Measurements from ENCODE around the gene TMEM163.
"Not testable (repeated sequence)": the region's sequence is repeated elsewhere in the genome, so short reads cannot be mapped to it uniquely, and the experiment has no call there.

Gene TMEM163

DNA sequence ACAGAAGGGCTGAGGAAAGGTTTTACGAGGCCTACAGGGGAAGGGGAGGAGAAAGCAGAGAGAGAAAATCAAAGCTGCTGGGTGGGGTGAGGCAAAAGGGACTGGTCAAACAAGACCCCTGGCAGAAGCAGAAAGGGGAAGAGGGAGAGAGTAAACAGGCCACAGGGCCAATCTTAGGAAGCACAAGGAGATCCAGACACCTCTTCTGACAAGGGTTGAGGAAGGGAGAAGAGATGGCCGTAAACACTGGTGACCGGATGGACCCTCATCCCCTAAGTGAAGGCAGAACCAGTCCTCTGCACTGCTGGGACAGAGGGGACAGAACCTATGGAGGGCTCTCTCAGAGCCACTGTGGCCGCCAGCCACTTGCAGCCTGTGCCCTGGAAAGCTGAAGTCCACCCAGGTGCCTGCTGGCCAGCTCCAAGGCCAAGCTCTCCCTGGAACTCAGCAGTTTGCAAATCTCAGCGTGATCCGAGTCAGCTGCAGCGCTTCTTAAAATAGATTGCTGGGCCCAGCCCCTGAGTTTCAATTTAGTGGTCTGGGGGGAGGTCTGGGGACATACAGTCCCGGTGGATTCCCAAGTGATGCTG, 108.8 kb downstream of the TMEM163 start:
- no peak for DNase-seq

DNA sequence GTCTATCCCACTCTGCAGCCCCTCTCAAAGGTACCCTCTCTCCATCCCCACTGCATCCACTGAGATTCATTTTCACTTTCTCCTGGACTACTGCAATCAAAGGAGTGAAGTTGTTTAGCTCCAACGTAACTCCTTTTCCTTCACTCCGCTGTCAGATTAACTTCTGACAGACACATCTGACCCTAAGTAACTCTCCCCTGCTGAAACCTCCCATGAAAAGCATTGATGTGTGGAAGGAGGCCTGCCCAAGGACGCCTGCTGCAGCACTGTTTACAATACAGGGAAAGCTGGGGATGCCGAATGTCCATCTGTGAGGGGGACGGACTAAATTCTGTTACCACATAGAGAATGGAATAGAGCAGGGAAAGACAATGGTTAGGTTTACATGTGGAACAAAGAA, 114.8 kb downstream of the TMEM163 start:
- DNase-seq = no peak

DNA sequence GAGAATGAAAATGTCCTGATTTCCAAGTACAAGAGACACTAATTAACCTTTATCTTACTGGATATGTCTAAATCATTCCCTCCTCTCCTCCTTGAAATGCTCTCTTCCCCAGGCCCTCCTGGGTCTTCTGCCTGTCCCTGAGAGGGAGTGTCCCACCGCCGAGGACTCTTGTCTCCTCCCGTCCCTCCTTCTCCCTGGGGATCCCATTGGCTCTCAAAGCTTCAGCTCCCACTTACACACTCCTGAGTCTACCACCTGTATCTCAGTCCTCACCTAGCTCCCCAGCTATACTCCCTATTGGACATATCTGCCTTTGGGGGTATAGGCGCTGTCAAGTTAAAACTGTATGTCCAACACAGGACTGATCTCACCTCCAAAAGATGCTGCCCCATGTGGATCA, 116.1 kb downstream of the TMEM163 start:
- no peak for DNase-seq

DNA sequence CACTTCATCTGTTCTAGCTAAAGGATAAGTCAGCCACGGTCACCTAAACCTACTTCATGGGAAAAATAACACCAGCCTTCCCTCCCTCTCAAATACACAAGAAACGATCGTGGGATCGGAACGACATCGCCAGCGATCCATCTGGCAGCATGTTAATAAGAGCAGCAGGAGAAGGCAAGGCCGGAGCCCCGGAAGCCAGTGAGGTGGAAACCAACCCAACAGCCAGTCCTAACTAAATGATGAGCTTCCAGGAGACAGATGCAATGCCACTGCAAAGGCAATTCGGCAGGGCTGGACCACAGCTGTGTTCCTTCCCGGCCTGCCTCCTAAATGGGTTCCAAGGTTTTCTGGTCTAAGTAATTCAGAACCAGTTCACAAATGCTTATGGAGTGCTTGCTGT, 117.5 kb downstream of the TMEM163 start:
- no peak for DNase-seq

DNA sequence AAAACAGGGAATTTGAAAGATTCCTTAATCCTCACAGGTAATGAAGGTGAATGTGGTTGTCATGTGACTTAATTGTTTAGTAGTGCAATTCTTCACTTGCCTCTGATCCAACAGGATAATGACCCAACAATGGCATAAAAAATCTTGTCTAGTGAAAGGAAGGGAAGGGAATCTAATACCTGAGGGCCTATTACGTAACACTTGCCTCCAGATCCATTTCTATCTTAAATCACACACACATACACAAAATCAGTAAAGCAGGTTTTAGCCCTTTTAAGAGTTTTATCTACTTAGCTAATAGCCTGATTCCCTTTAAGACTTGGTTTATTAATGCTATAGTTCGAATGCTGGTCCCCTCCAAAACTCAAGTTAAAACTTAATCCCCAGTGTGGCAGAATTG, 118.6 kb downstream of the TMEM163 start:
- DNase-seq = no peak

DNA sequence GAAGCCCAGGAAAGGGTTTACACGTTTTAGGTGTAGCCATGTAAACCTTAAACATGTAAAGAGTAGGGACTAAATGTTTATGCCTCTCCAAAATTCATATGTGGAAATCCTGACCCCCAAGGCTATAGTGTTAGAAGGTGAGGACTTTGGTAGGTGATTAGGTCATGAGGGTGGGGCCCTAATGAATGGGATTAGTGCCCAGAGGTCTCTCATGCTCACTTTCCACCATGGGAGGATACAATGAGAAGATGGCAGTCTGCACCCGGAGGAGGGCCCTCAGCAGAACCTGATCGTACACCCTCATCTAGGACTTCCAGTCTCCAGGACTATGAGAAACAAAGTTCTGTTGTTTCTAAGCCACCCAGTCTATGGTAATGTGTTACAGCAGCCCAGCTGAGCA, 119.6 kb downstream of the TMEM163 start:
- no peak for DNase-seq

DNA sequence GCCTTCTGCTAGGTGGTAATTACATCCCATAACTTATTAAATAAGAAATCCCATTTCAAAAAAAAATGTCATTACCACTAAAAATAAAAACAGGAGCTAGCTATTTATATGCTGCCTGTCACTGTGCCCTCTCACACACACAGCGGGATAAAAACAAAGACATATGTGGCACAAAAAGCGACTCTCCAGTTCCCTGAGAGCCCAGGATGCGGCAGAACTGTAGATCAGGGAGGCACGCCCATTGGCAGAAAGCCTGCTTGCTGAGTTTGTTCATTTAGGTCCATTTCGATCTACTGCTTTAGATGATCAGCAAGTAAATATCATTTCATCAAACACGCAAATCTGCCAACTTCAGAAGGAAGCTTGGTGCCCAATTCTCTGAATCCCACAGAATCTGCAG, 124.4 kb downstream of the TMEM163 start:
- DNase-seq = no peak

DNA sequence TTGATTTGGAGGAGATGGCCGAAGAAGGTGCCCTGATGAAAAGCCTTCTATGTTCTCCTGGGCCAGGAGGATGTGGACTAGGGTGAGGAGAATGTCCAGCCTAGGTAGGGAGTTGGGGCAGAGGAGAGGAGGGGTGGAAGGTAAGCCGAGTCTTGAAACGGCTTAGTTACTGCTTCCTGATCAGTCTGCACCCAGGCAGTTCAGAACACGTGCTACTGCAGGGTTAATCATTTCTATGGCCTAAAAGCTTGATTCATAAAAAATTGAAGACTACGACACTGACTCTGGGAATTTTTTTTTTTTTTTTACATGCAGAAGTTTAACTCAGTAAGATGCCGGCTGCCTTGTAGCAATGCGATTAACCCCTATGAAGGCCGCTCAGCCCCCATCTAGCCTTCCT, 125.3 kb downstream of the TMEM163 start:
- DNase-seq = no peak

DNA sequence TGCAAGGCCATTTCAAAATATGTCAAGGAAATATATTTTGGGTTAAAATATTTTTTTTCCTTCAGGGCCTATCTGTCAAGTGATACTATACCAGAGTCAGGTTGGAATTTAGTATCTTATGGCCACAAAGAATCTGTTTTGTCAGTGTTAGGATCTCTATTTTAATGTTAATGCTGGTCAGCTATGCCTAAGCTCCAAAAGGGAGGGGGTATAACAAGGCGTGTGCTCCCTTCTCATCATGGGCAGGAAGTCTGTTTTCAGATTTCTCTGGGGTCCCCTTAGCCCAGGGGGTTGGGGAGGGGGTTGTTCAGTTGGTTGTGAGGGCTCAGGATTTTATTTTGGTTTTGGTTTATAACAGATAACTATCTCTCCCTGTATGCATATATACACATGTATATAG, 126.4 kb downstream of the TMEM163 start:
- DNase-seq = no peak

DNA sequence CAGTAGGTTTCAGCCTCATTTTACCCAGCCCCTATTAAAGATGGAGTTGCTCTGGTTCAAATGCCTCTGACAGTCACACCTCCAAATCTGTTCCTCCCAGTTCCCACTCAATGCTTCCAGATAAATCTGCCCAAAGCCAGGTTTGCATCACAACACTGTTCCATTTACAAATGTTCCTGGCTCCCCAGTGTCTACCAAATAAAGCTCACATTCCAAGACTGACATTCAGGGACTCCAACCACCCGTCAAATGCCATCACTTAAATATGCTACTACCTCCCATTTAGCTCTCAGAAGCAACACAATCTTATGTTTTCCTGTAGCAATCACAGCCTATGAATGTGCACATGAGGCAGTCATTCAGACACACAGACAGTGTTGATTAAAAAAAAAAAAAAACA, 127.3 kb downstream of the TMEM163 start:
- no peak for DNase-seq

DNA sequence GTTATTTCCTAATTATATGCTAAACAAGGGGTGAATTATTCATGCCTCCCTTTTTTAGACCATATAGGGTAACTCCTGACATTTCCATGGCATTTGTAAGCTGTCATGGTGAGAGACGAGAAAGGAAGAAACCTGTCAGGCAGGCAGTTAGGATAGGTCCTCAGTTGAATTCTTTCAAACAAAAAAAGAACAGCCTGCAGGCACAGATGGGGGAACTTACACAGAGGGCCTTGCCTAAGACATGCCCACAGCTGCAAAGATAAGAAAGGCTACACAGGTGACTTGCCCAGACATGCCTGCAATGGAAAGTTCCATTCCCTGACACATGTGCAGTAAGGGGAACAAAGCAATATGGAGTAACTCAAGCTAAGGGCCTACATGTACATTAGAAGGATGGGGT, 128.1 kb downstream of the TMEM163 start:
- no peak for DNase-seq

DNA sequence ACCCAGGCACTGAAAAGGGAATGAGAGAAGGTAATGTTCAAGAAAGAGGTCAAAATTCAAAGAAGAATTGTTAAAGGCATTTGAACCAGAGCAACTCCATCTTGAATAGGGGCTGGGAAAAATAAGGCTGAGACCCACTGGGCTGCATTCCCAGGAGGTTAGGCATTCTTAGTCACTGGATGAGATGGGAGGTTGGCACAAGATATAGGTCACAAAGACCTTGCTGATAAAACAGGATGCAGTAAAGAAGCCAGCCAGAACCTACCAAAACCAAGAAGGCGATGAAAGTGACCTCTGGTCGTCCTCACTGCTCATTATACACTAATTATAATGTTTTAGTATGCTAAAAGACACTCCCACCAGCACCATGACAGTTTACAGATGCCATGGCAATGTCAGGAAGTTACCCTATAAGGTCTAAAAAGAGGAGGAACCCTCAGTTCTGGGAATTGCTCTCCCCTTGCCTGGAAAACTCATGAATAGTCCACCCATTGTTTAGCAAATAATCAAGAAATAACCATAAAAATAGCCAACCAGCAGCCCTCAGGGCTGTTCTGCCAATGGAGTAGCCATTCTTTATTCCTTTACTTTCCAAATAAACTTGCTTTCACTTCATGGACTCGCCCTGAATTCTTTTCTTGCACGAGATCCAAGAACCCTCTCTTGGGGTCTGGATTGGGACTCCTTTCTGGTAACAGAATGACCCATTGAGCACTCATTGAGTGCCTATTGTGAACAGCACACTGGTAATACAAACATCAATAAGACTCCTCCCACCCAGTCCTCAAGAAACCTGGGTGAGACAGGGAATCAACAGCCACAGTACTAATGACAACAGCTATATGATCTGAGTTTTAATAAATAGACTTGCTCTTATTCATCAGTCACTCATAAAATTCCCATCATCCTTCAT, 129.4 kb downstream of the TMEM163 start:
- not testable (repeated sequence) for DNase-seq

DNA sequence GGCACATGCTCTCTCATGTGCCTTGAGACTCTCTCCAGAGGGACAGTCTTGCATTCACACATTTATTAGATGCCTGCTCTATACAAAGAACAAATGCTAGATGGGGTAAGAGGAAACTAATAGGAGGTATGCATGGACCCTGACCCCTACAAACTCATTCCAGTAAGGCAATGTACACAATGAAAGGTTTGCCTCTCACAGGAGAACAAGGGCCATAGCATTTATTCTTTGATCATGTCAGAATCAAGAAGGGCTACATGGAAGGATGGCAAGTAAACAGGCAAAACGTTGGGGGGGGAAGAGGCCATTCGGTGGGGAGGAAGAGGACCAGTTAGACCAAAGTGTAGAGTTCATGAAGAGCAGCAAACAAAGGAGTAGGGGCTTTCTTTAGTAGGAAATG, 130.2 kb downstream of the TMEM163 start:
- no peak for DNase-seq

DNA sequence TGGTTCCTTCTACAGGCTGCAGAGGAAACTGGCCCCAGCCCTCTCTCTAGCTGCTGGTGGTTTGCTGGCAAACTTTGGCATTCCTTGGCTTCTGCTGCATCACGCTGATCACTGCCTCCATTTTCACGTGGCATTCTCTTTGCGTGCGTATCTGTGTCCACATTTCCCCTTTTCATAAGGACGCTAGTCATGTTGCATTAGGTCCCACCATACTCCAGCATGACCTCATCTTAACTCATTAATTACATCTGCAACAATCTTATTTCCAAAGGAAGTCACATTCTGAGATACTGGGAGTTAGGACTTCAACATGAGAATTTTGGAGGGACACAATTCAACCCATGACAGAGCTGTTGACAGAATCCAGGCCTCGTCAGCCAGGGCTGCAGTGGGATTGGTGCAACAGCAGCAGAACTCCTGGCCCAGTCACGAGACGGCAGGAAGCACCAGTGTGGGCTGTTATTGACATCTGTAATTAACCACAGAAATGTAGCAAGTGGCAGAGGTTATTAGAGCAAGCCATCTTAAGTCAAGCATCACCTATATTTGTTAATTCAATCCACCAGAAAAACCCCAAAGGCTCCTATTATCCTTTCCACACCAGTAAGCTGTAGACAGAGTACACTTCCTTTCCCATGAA, 132.4 kb downstream of the TMEM163 start:
- DNase-seq = no peak

DNA sequence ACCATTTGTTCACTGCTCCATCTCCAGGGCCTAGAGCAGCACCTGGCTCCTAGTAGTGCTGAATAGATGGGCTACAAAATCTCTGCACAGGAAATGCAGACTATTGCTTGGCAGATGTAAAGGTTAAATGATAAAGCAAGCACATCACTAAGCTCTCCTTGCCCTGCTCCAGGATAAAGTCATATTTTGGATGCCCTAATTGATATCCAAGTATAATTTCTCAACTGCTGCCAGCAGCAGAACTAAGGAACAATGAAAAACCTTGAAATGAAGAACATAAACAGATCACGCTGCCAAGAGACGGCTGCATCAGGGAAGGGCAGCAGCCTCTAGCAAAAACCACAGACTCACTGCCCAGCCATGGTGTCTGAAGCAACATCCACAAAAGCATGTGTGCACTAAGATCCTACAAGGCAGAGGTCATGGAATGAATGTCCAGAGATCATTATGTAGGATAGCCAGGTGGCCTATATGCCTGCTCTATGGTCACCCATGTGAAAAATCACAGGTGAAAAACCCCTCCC, 134.7 kb downstream of the TMEM163 start:
- no peak for DNase-seq

DNA sequence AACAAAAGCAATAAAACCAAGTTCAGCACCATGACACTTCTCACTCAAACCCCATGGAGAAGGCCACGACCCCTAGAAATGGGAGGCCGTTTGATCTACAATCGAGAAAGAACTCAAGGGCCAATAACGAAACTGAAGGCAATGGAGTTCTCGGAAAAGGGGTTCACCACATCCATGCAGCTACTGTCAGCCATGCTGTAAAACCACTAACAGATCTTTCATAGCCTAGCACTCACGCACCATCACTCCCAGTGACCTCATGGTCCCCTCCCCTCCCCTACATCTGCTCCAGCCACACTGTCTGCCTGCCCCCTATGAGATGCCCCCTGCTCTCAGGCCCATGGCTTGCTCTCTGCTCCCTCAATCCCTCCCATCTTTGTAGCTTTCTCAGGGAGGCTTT, 135.3 kb downstream of the TMEM163 start:
- DNase-seq = no peak

DNA sequence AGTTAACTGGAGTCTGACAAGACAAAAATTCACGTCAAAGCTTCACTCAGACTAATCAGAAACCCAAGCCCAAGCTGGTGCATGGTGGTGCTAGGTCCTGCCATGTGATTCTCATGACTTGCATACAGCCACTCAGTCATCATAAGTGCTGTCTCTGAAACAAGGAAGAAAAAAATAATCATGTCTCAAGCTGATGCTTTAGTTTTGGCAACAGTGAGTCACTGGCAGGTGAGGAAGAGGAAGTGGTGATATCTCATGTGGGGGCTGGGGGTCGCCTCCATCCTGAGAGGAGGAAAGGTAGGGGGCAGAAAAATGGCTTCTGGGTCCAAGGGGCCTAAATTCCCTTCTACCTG, 136.3 kb downstream of the TMEM163 start:
- no peak for DNase-seq

DNA sequence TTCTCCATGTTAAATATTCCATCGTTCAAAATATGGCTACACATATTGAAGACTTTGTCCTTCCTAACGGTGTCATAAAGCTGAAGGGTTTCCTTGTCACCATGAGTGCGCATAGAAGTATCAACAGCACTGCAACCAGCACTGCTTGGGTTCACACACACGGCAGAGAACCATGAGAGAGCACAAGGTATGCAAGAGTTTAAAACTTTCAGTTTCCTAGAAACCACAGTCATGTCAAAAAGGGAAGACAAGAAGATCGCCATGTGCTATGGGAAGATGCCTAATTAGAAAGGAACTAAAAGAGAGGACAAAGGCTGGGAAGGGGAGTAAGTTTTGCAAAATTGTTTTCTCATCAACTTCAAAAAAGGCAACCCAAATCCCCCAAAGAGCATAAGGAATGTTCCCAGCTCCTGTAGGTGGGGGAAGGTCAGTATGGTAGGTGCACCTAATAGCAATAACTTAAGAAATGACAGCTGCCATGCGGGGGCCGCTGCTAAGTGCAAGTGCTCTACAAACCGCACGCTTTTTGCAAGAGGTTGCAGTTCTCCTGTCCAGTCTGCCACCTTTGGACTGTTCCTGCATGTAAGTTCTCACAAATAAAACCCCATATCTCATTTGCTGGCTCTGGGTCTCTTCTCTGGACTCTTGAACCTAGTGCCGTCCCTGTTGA, 136.8 kb downstream of the TMEM163 start:
- no peak for DNase-seq

DNA sequence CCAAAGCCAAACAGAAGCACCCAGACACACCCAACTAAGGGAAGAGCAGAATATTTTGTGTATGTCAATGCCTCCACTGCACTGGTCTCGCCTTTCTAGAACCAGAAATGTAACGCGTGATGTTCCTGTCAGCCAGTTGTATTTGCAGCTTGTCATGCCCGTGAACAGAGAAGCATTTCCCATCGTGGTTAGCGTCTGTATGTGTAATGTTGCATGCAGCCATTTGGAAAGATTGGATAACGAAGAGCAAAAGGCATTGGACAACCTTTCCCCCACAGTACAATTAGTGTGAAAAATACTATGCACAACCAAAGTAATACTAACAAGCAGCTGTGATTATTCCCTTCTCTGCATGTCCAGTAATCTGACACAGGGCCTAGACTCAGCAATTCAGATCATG, 140.5 kb downstream of the TMEM163 start:
- DNase-seq = no peak

DNA sequence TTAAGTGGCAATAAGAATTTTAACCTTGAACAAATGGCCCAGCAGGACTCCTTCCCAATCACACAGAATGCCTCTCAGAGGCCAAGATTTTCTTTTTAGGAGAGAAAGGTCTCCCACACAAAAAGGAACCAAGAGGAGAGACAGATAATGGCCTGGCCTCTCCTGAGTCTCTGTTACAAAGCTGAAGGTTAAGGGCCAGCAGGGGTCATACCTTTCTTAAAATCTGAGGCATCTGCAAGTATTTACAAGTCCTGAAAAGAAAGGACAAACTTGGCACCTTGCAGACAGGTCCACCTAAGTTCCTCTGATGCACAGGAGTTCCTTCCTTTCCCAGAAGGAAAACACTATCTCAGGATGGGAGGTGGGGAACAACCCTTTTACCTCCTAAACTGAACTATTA, 142.3 kb downstream of the TMEM163 start:
- DNase-seq = no peak

DNA sequence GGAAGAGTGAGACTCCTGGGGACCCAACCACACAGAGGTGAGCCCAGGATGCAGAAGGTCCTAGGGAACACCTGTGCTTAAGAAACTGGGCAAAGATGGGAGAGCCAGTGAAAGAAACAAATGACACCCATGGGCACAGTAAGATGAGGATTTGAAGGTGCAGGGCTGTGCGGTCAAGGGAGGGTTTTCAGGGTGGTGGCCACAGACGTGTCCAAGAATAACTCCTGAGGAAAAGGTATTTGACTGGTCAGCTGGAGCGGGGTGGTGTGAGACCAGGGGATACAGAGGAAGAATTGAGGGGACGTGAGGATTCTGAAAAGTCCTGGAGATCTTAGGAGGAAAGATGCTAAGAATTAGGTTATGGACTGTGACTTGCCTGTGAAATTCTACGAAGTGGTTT, 142.9 kb downstream of the TMEM163 start:
- DNase-seq = no peak

DNA sequence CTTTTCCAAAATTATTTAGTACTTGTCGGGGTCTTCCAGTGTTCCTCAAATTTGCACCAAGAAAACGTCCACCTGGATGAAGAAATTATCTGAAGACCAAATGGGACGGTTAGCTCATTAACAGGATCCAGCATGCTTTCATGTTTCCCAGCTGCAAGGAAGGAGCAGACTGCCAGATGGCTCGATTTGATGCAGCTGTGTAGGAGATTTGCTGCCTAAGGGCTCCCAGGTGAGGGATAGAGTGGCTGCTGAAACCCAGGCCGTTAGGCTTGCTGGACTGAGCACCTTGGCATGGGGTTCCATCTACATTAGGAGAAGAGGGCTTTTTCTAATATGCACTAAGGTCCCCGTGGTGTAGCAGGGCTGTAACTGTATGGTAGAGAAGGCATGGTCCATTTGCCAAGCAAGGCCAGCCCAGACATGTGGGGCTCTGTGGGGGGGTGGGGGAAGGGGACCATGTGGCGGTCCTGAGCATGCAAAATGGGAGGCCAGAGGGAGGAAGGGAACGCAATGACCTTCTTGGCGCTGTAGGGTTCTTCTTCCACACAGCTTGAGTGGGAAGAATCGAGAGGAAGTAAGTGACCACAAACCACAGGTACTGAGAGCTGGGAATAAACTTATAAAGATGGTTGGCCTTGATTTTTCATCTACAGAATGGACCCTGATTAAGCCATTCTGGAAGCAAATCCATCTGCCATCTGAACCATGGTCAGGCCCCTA, 144.0 kb downstream of the TMEM163 start:
- no peak for DNase-seq

DNA sequence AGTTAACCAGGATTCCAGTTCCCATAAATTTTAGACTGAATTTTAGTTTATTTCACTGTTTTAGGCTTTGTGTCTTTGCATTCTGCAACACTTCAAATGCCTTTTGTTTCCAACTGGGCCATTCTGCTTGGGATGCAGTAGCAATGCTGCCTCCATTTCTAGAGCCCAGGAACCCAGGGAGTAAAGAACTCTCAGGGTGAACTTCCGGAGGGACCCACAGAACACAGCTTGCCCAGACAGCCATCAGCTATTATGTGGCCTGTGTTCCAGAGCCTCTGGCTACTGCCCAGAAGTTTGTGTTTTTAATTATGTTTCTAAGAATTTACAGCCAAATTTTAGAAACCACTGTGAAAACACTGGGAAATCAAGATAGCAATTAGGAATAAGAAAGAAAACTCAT, 145.1 kb downstream of the TMEM163 start:
- DNase-seq = no peak
